Measurements from ENCODE around the gene DDC.
A peak's percentile ranks its signal among the peaks of the same experiment; 100 is the strongest.

Gene DDC

GRCh38 chr7:50502947-50503346, 62.3 kb downstream of the DDC start:
- in situ Hi-C loops (cut with HindIII; ENCODE audit: low pct_ligation_motif_present, low pct_unique_long_range_greater_than_20kb, low sequenced_read_pairs): no loop called here
- DNase-seq: no peak

- in situ Hi-C loops (cut with HindIII; ENCODE audit: low pct_ligation_motif_present, low pct_unique_long_range_greater_than_20kb, low sequenced_read_pairs): no loop called here
- DNase-seq: peak; percentile 57
Observed at GRCh38 chr7:50502001-50502684, 63.1 kb downstream of the DDC start.

GRCh38 chr7:50499092-50499491, 66.1 kb downstream of the DDC start:
- in situ Hi-C loops (cut with HindIII; ENCODE audit: low pct_ligation_motif_present, low pct_unique_long_range_greater_than_20kb, low sequenced_read_pairs): no loop called here
- DNase-seq: no peak

GRCh38 chr7:50497968-50498367, 67.2 kb downstream of the DDC start:
- DNase-seq: no peak

GRCh38 chr7:50497068-50497642, 68.0 kb downstream of the DDC start:
- no peak for DNase-seq
- in situ Hi-C loops (cut with HindIII; ENCODE audit: low pct_ligation_motif_present, low pct_unique_long_range_greater_than_20kb, low sequenced_read_pairs): no loop called here

More at GRCh38 chr7:50497968-50498367, 67.2 kb downstream of the DDC start:
- in situ Hi-C loops (cut with HindIII; ENCODE audit: low pct_ligation_motif_present, low pct_unique_long_range_greater_than_20kb, low sequenced_read_pairs): no loop called here

GRCh38 chr7:50496569-50496968, 68.6 kb downstream of the DDC start:
- in situ Hi-C loops (cut with HindIII; ENCODE audit: low pct_ligation_motif_present, low pct_unique_long_range_greater_than_20kb, low sequenced_read_pairs): no loop called here
- DNase-seq: no peak

GRCh38 chr7:50495746-50496145, 69.5 kb downstream of the DDC start:
- no peak for DNase-seq
- in situ Hi-C loops (cut with HindIII; ENCODE audit: low pct_ligation_motif_present, low pct_unique_long_range_greater_than_20kb, low sequenced_read_pairs): no loop called here

- in situ Hi-C loops (cut with HindIII; ENCODE audit: low pct_ligation_motif_present, low pct_unique_long_range_greater_than_20kb, low sequenced_read_pairs): no loop called here
- no peak for DNase-seq
Observed at GRCh38 chr7:50492770-50493519, 72.3 kb downstream of the DDC start.

GRCh38 chr7:50491943-50492342, 73.3 kb downstream of the DDC start:
- in situ Hi-C loops (cut with HindIII; ENCODE audit: low pct_ligation_motif_present, low pct_unique_long_range_greater_than_20kb, low sequenced_read_pairs): no loop called here
- no peak for DNase-seq

GRCh38 chr7:50491209-50491608, 74.0 kb downstream of the DDC start:
- no peak for DNase-seq
- in situ Hi-C loops (cut with HindIII; ENCODE audit: low pct_ligation_motif_present, low pct_unique_long_range_greater_than_20kb, low sequenced_read_pairs): no loop called here

GRCh38 chr7:50488379-50488778, 76.8 kb downstream of the DDC start:
- in situ Hi-C loops (cut with HindIII; ENCODE audit: low pct_ligation_motif_present, low pct_unique_long_range_greater_than_20kb, low sequenced_read_pairs): no loop called here
- DNase-seq: no peak

GRCh38 chr7:50486512-50486911, 78.7 kb downstream of the DDC start:
- no peak for DNase-seq
- in situ Hi-C loops (cut with HindIII; ENCODE audit: low pct_ligation_motif_present, low pct_unique_long_range_greater_than_20kb, low sequenced_read_pairs): no loop called here

- in situ Hi-C loops (cut with HindIII; ENCODE audit: low pct_ligation_motif_present, low pct_unique_long_range_greater_than_20kb, low sequenced_read_pairs): no loop called here
- no peak for DNase-seq
Observed at GRCh38 chr7:50481867-50482266, 83.3 kb downstream of the DDC start.

- in situ Hi-C loops (cut with HindIII; ENCODE audit: low pct_ligation_motif_present, low pct_unique_long_range_greater_than_20kb, low sequenced_read_pairs): no loop called here
- no peak for DNase-seq
Observed at GRCh38 chr7:50480797-50481196, 84.4 kb downstream of the DDC start.

GRCh38 chr7:50479743-50480517, 85.3 kb downstream of the DDC start:
- in situ Hi-C loops (cut with HindIII; ENCODE audit: low pct_ligation_motif_present, low pct_unique_long_range_greater_than_20kb, low sequenced_read_pairs): no loop called here
- DNase-seq: no peak

GRCh38 chr7:50477640-50478039, 87.6 kb downstream of the DDC start:
- in situ Hi-C loops (cut with HindIII; ENCODE audit: low pct_ligation_motif_present, low pct_unique_long_range_greater_than_20kb, low sequenced_read_pairs): no loop called here
- no peak for DNase-seq

GRCh38 chr7:50476953-50477625, 88.1 kb downstream of the DDC start:
- in situ Hi-C loops (cut with HindIII; ENCODE audit: low pct_ligation_motif_present, low pct_unique_long_range_greater_than_20kb, low sequenced_read_pairs): no loop called here
- no peak for DNase-seq

GRCh38 chr7:50475340-50475739, 89.9 kb downstream of the DDC start:
- in situ Hi-C loops (cut with HindIII; ENCODE audit: low pct_ligation_motif_present, low pct_unique_long_range_greater_than_20kb, low sequenced_read_pairs): no loop called here
- DNase-seq: no peak
